SJCRH30 (cell line): ENCODE measurements around the gene MVB12B. TPM values are rescaled to one million over a fixed set of nuclear protein-coding genes. Genes with fewer than 3 reads are reported as not detected.
A peak's percentile ranks its signal among the peaks of the same experiment; 100 is the strongest.

Experiments
- DNase-seq, 2 experiments: peaks; one replicate each; pipeline ENCODE4 v3.0.0-alpha.2; 2015 to 2020
- H3K27ac ChIP-seq: fragments of 250-450 bp; sonication (Bioruptor Pico); 2 replicates; pipeline ENCODE4 v1.5.1; 2020; ENCODE audit warnings: mild to moderate bottlenecking, moderate library complexity
- H3K27me3 ChIP-seq: fragments of 250-450 bp; sonication (Bioruptor Pico); 2 replicates; pipeline ENCODE4 v1.5.1; 2020; ENCODE audit warnings: mild to moderate bottlenecking, moderate library complexity
- H3K36me3 ChIP-seq: fragments of 250-450 bp; sonication (Bioruptor Pico); 2 replicates; pipeline ENCODE4 v1.5.1; 2020; ENCODE audit warnings: mild to moderate bottlenecking, moderate library complexity
- H3K4me1 ChIP-seq: fragments of 250-450 bp; sonication (Bioruptor Pico); 2 replicates; pipeline ENCODE4 v1.5.1; 2020; ENCODE audit warnings: mild to moderate bottlenecking, moderate library complexity
- H3K4me3 ChIP-seq: fragments of 250-450 bp; sonication (Bioruptor Pico); 2 replicates; pipeline ENCODE4 v1.5.1; 2020; ENCODE audit warnings: mild to moderate bottlenecking, moderate library complexity
- H3K9me3 ChIP-seq: fragments of 250-450 bp; sonication (Bioruptor Pico); replicated peaks from 2 replicates; pipeline ENCODE4 v1.5.1; 2020; ENCODE audit warnings: mild to moderate bottlenecking, moderate library complexity
- total RNA-seq: library from RNA; depleted of rRNA; stranded (reverse); fragments of >200 nt; shearing (Covaris generic); gene quantifications from 2 replicates; pipeline ENCODE4 v1.2.3, GENCODE V29; 2014

MVB12B gene
- total RNA-seq, 1 experiment from 2014 or later = 21.9 TPM

- H3K36me3 ChIP-seq = peaks cover 35% of the 10 kb centered on the region
- H3K4me1 ChIP-seq = peaks cover 22% of the 10 kb centered on the region
- no peak overlapping the region for H3K4me3 ChIP-seq
- no peaks in the 10 kb centered on the region for H3K27me3 ChIP-seq
- DNase-seq = peak; percentile 93 to 95
- peak overlapping the region; percentile 53 for H3K27ac ChIP-seq
- H3K9me3 ChIP-seq = peaks cover 12% of the 10 kb centered on the region; the same call in 1 of the 2 replicates
These were observed 21.5 kb downstream of the MVB12B start for GRCh38 chr9:126347911-126348760.

- Histone ChIP-seq H3K4me3 (no peak overlapping the region), H3K36me3 (peaks cover 30% of the 10 kb centered on the region), H3K4me1 (peaks cover 22% of the 10 kb centered on the region), H3K27ac (no peak overlapping the region), H3K9me3 (peaks cover 12% of the 10 kb centered on the region; the same call in 1 of the 2 replicates), H3K27me3 (no peaks in the 10 kb centered on the region)
- DNase-seq = no peak
These were observed 22.4 kb downstream of the MVB12B start for GRCh38 chr9:126348911-126349550.

- Histone ChIP-seq H3K36me3 (peaks cover 17% of the 10 kb centered on the region), H3K4me1 (no peaks in the 10 kb centered on the region), H3K27me3 (no peaks in the 10 kb centered on the region), H3K9me3 (peaks cover 16% of the 10 kb centered on the region), H3K4me3 (no peak overlapping the region), H3K27ac (no peak overlapping the region)
- DNase-seq = no peak
These were observed 28.5 kb downstream of the MVB12B start for GRCh38 chr9:126354887-126355770.

- Histone ChIP-seq H3K4me3 (no peak overlapping the region), H3K27me3 (no peaks in the 10 kb centered on the region), H3K27ac (no peak overlapping the region), H3K9me3 (peaks cover 9% of the 10 kb centered on the region), H3K36me3 (peaks cover 19% of the 10 kb centered on the region; the same call in 1 of the 2 replicates), H3K4me1 (no peaks in the 10 kb centered on the region)
- DNase-seq = no peak
These were observed 30.4 kb downstream of the MVB12B start for GRCh38 chr9:126357074-126357473.

- no peak for DNase-seq
- H3K36me3 ChIP-seq = peaks cover 18% of the 10 kb centered on the region
- no peaks in the 10 kb centered on the region for H3K27me3 ChIP-seq
- H3K27ac ChIP-seq = no peak overlapping the region
- H3K9me3 ChIP-seq = peaks cover 14% of the 10 kb centered on the region
- H3K4me3 ChIP-seq = no peak overlapping the region
- no peaks in the 10 kb centered on the region for H3K4me1 ChIP-seq
These were observed 33.4 kb downstream of the MVB12B start for GRCh38 chr9:126360073-126360472.

- no peak overlapping the region for H3K4me3 ChIP-seq
- H3K27me3 ChIP-seq = no peaks in the 10 kb centered on the region
- no peak for DNase-seq
- H3K9me3 ChIP-seq = peaks cover 14% of the 10 kb centered on the region
- H3K36me3 ChIP-seq = peaks cover 18% of the 10 kb centered on the region
- no peaks in the 10 kb centered on the region for H3K4me1 ChIP-seq
- H3K27ac ChIP-seq = no peak overlapping the region
These were observed 35.2 kb downstream of the MVB12B start for GRCh38 chr9:126361810-126362238.

GRCh38 chr9:126363250-126363649, 36.6 kb downstream of the MVB12B start:
- Histone ChIP-seq H3K9me3 (peaks cover 14% of the 10 kb centered on the region), H3K27ac (no peak overlapping the region), H3K36me3 (peaks cover 16% of the 10 kb centered on the region), H3K4me1 (no peaks in the 10 kb centered on the region), H3K27me3 (no peaks in the 10 kb centered on the region), H3K4me3 (no peak overlapping the region)
- no peak for DNase-seq

- Histone ChIP-seq H3K27ac (no peak overlapping the region), H3K27me3 (no peaks in the 10 kb centered on the region), H3K4me3 (no peak overlapping the region), H3K36me3 (peaks cover 12% of the 10 kb centered on the region), H3K4me1 (no peaks in the 10 kb centered on the region), H3K9me3 (peaks cover 14% of the 10 kb centered on the region)
- DNase-seq = no peak
These were observed 37.4 kb downstream of the MVB12B start for GRCh38 chr9:126363847-126364671.

GRCh38 chr9:126365780-126366179, 39.2 kb downstream of the MVB12B start:
- Histone ChIP-seq H3K36me3 (peaks cover 15% of the 10 kb centered on the region), H3K4me1 (no peaks in the 10 kb centered on the region), H3K9me3 (peaks cover 8% of the 10 kb centered on the region), H3K4me3 (no peak overlapping the region), H3K27ac (no peak overlapping the region), H3K27me3 (no peaks in the 10 kb centered on the region)
- no peak for DNase-seq

GRCh38 chr9:126366366-126367011, 39.9 kb downstream of the MVB12B start:
- Histone ChIP-seq H3K4me3 (no peak overlapping the region), H3K9me3 (peaks cover 8% of the 10 kb centered on the region), H3K27me3 (no peaks in the 10 kb centered on the region), H3K27ac (no peak overlapping the region), H3K36me3 (peaks cover 11% of the 10 kb centered on the region), H3K4me1 (no peaks in the 10 kb centered on the region)
- no peak for DNase-seq

- DNase-seq = no peak
- H3K27me3 ChIP-seq = no peaks in the 10 kb centered on the region
- no peak overlapping the region for H3K4me3 ChIP-seq
- peaks cover 6% of the 10 kb centered on the region for H3K36me3 ChIP-seq
- peaks cover 4% of the 10 kb centered on the region; the same call in 1 of the 2 replicates for H3K4me1 ChIP-seq
- peaks cover 5% of the 10 kb centered on the region for H3K9me3 ChIP-seq
- no peak overlapping the region for H3K27ac ChIP-seq
These were observed 40.5 kb downstream of the MVB12B start for GRCh38 chr9:126367139-126367538.

GRCh38 chr9:126367616-126368015, 41.0 kb downstream of the MVB12B start:
- no peak overlapping the region for H3K27ac ChIP-seq
- H3K4me1 ChIP-seq = peaks cover 8% of the 10 kb centered on the region
- peaks cover under 1% of the 10 kb centered on the region; the same call in 1 of the 2 replicates for H3K9me3 ChIP-seq
- H3K27me3 ChIP-seq = no peaks in the 10 kb centered on the region
- no peak overlapping the region for H3K4me3 ChIP-seq
- no peak for DNase-seq
- H3K36me3 ChIP-seq = peaks cover 6% of the 10 kb centered on the region; the same call in 1 of the 2 replicates

- Histone ChIP-seq H3K27me3 (no peaks in the 10 kb centered on the region), H3K4me1 (peaks cover 12% of the 10 kb centered on the region), H3K4me3 (no peak overlapping the region), H3K27ac (no peak overlapping the region), H3K36me3 (peaks cover 6% of the 10 kb centered on the region; the same call in 1 of the 2 replicates), H3K9me3 (no peaks in the 10 kb centered on the region; the same call in 1 of the 2 replicates)
- no peak for DNase-seq
These were observed 41.4 kb downstream of the MVB12B start for GRCh38 chr9:126368020-126368419.
